Astrocyte (in vitro differentiated cells and primary cell): ENCODE data around the gene GRB10. TPM values are rescaled to one million over a fixed set of nuclear protein-coding genes. Genes with fewer than 3 reads are reported as not detected.

Experiments used
- DNase-seq: peaks from one replicate; pipeline ENCODE4 v3.0.0-alpha.2; 2010; ENCODE audit warnings: low read depth
- FAIRE-seq: peaks from 2 replicates; lab custom pipeline; 2011; peaks lifted over from hg19 to GRCh38; lab: Jason Lieb, UNC
- H2AFZ ChIP-seq: 2 replicates; pipeline ENCODE4 v1.6.0; 2012; ENCODE audit warnings: low read depth, low read length, inconsistent platforms
- H3K27ac ChIP-seq: 2 replicates; pipeline ENCODE4 v1.5.1; 2011; ENCODE audit warnings: low read depth, low read length, inconsistent platforms
- H3K27me3 ChIP-seq: 2 replicates; pipeline ENCODE4 v1.6.0; 2011; ENCODE audit warnings: low read length, inconsistent platforms; ENCODE audit not compliant: insufficient read depth
- H3K36me3 ChIP-seq: 2 replicates; pipeline ENCODE4 v1.5.1; 2011; ENCODE audit warnings: low read length, inconsistent platforms; ENCODE audit not compliant: insufficient read depth
- H3K4me1 ChIP-seq: 2 replicates; pipeline ENCODE4 v1.5.1; 2011; ENCODE audit warnings: low read length, inconsistent platforms; ENCODE audit not compliant: insufficient read depth
- H3K4me2 ChIP-seq: 2 replicates; pipeline ENCODE4 v1.6.0; 2012; ENCODE audit warnings: low read length, inconsistent platforms
- H3K4me3 ChIP-seq: 2 replicates; pipeline ENCODE4 v1.5.1; 2011; ENCODE audit warnings: low read depth, mild to moderate bottlenecking, low read length, inconsistent platforms; ENCODE audit not compliant: insufficient read depth
- H3K79me2 ChIP-seq: 2 replicates; pipeline ENCODE4 v1.6.0; 2012; ENCODE audit warnings: mild to moderate bottlenecking, low read length, inconsistent platforms; ENCODE audit not compliant: insufficient read depth
- H3K9ac ChIP-seq: 2 replicates; pipeline ENCODE4 v1.6.0; 2012; ENCODE audit warnings: mild to moderate bottlenecking, low read length, inconsistent platforms
- H3K9me3 ChIP-seq: 2 replicates; pipeline ENCODE4 v1.5.1; 2012; ENCODE audit warnings: low read depth, mild to moderate bottlenecking, low read length, inconsistent platforms; ENCODE audit not compliant: insufficient read depth
- H4K20me1 ChIP-seq: 2 replicates; pipeline ENCODE4 v1.6.0; 2012; ENCODE audit warnings: low read length, inconsistent platforms; ENCODE audit not compliant: insufficient read depth
- H3K27ac Mint-ChIP-seq: one replicate; pipeline ENCODE4 v1.8.0; 2021; ENCODE audit warnings: mild to moderate bottlenecking, mixed read lengths; ENCODE audit not compliant: unreplicated experiment
- H3K27me3 Mint-ChIP-seq: one replicate; pipeline ENCODE4 v1.8.0; 2021; ENCODE audit warnings: low read depth, mixed read lengths; ENCODE audit not compliant: unreplicated experiment
- H3K36me3 Mint-ChIP-seq: one replicate; pipeline ENCODE4 v1.8.0; 2021; ENCODE audit warnings: low read depth, mixed read lengths; ENCODE audit not compliant: unreplicated experiment
- H3K4me1 Mint-ChIP-seq: one replicate; pipeline ENCODE4 v1.8.0; 2021; ENCODE audit warnings: low read depth, mixed read lengths; ENCODE audit not compliant: unreplicated experiment
- H3K4me3 Mint-ChIP-seq: one replicate; pipeline ENCODE4 v1.8.0; 2021; ENCODE audit warnings: mild to moderate bottlenecking, moderate library complexity, mixed read lengths; ENCODE audit not compliant: unreplicated experiment
- H3K9me3 Mint-ChIP-seq: one replicate; pipeline ENCODE4 v1.8.0; 2021; ENCODE audit warnings: mild to moderate bottlenecking, mixed read lengths; ENCODE audit not compliant: unreplicated experiment
- CTCF ChIP-seq: IDR thresholded peaks from 2 replicates; pipeline ENCODE4 v1.5.1; 2011; ENCODE audit warnings: low read depth, mild to moderate bottlenecking, inconsistent platforms, low read length, moderate library complexity; ENCODE audit not compliant: insufficient read depth
- EZH2 ChIP-seq: IDR thresholded peaks from 2 replicates; pipeline ENCODE4 v1.6.1; 2012; ENCODE audit warnings: mild to moderate bottlenecking, low read length, inconsistent platforms; ENCODE audit not compliant: insufficient read depth
- total RNA-seq: library from RNA; stranded (reverse); gene quantifications from 2 replicates; pipeline ENCODE4 v1.2.1, GENCODE V29; 2021

GRB10 gene
- total RNA-seq, 1 donor from 2014 or later = 81.9 TPM

- Histone ChIP-seq H4K20me1 (peaks cover 73% of the 10 kb centered on the region), H3K79me2 (peaks cover 9% of the 10 kb centered on the region), H3K4me3 (no peak overlapping the region), H3K4me1 (peaks cover 13% of the 10 kb centered on the region), H3K9me3 (no peaks in the 10 kb centered on the region), H2AFZ (no peak overlapping the region), H3K9ac (no peak overlapping the region), H3K27ac (no peak overlapping the region), H3K36me3 (peaks cover 36% of the 10 kb centered on the region), H3K27me3 (no peaks in the 10 kb centered on the region), H3K4me2 (no peak overlapping the region)
- no peaks in the 10 kb centered on the region for H3K9me3 Mint-ChIP-seq
- H3K4me1 Mint-ChIP-seq = no peaks in the 10 kb centered on the region
- H3K27ac Mint-ChIP-seq = no peak overlapping the region
- H3K27me3 Mint-ChIP-seq = no peaks in the 10 kb centered on the region
- no peak for TF ChIP-seq EZH2
- TF ChIP-seq CTCF = no peak
- FAIRE-seq = no peak
- no peak overlapping the region for H3K4me3 Mint-ChIP-seq
- no peak for DNase-seq
- peaks cover 26% of the 10 kb centered on the region for H3K36me3 Mint-ChIP-seq
These were observed 169.2 kb downstream of the GRB10 start for GRCh38 chr7:50613473-50613872.

GRCh38 chr7:50612704-50613103, 170.0 kb downstream of the GRB10 start:
- no peak overlapping the region for H3K4me2 ChIP-seq
- H3K27me3 ChIP-seq = no peaks in the 10 kb centered on the region
- Mint-ChIP-seq H3K9me3 (no peaks in the 10 kb centered on the region), H3K27ac (no peak overlapping the region), H3K27me3 (no peaks in the 10 kb centered on the region), H3K4me3 (no peak overlapping the region), H3K4me1 (peaks cover 7% of the 10 kb centered on the region), H3K36me3 (peaks cover 24% of the 10 kb centered on the region)
- FAIRE-seq (no peak), DNase-seq (no peak)
- peaks cover 70% of the 10 kb centered on the region for H4K20me1 ChIP-seq
- H3K9ac ChIP-seq = no peak overlapping the region
- TF ChIP-seq CTCF = no peak
- TF ChIP-seq EZH2 = no peak
- H3K79me2 ChIP-seq = peaks cover 5% of the 10 kb centered on the region
- H3K4me1 ChIP-seq = peaks cover 13% of the 10 kb centered on the region
- no peak overlapping the region for H3K4me3 ChIP-seq
- no peak overlapping the region for H2AFZ ChIP-seq
- peaks cover 39% of the 10 kb centered on the region for H3K36me3 ChIP-seq
- no peak overlapping the region for H3K27ac ChIP-seq
- no peaks in the 10 kb centered on the region for H3K9me3 ChIP-seq

GRCh38 chr7:50610521-50611277, 172.0 kb downstream of the GRB10 start:
- no peak overlapping the region for H3K9ac ChIP-seq
- H3K27ac Mint-ChIP-seq = no peak overlapping the region
- H4K20me1 ChIP-seq = peaks cover 62% of the 10 kb centered on the region
- no peak overlapping the region for H3K4me3 ChIP-seq
- H3K27me3 ChIP-seq = no peaks in the 10 kb centered on the region
- H3K79me2 ChIP-seq = peaks cover 3% of the 10 kb centered on the region
- H3K9me3 Mint-ChIP-seq = no peaks in the 10 kb centered on the region
- H3K4me3 Mint-ChIP-seq = no peak overlapping the region
- no peaks in the 10 kb centered on the region for H3K27me3 Mint-ChIP-seq
- peaks cover 28% of the 10 kb centered on the region for H3K36me3 Mint-ChIP-seq
- H3K4me2 ChIP-seq = peak overlapping the region; percentile 24
- no peak overlapping the region for H2AFZ ChIP-seq
- H3K36me3 ChIP-seq = peaks cover 41% of the 10 kb centered on the region
- DNase-seq (peak; percentile 81), FAIRE-seq (peak; percentile 26)
- TF ChIP-seq CTCF = no peak
- TF ChIP-seq EZH2 = no peak
- H3K27ac ChIP-seq = no peak overlapping the region
- H3K4me1 ChIP-seq = peaks cover 13% of the 10 kb centered on the region
- no peaks in the 10 kb centered on the region for H3K9me3 ChIP-seq
- peaks cover 10% of the 10 kb centered on the region for H3K4me1 Mint-ChIP-seq
